HL-60 (cell line): ENCODE results near the gene NHLH2.
A peak's percentile ranks its signal among the peaks of the same experiment; 100 is the strongest.

Experiments
- DNase-seq, 2 experiments: peaks; one replicate each; pipeline ENCODE4 v3.0.0-alpha.2; 2010 to 2020; ENCODE audit warnings: low read depth in 1 of 2, low spot score in 1 of 2
- H3K27ac ChIP-seq: fragments of 250-450 bp; sonication (Bioruptor Pico); replicated peaks from 2 replicates; pipeline ENCODE4 v1.5.1; 2020; ENCODE audit warnings: mild to moderate bottlenecking, moderate library complexity
- H3K27me3 ChIP-seq: fragments of 250-450 bp; sonication (Bioruptor Pico); 2 replicates; pipeline ENCODE4 v1.5.1; 2021; ENCODE audit warnings: mild to moderate bottlenecking, moderate library complexity; ENCODE audit not compliant: insufficient read depth, poor library complexity, severe bottlenecking
- H3K4me3 ChIP-seq: replicated peaks from 2 replicates; pipeline ENCODE4 v1.5.1; 2011; ENCODE audit warnings: mild to moderate bottlenecking, control low read depth, low read length; ENCODE audit not compliant: insufficient read depth
- GABPA ChIP-seq: IDR thresholded peaks from 2 replicates; pipeline ENCODE4 v1.6.1; 2012; ENCODE audit warnings: low read depth
- POLR2AphosphoS5 ChIP-seq: IDR thresholded peaks from 2 replicates; pipeline ENCODE4 v1.6.1; 2012; ENCODE audit warnings: low read depth
- SPI1 ChIP-seq: IDR thresholded peaks from 2 replicates; pipeline ENCODE4 v1.6.1; 2012; ENCODE audit warnings: low read depth, mild to moderate bottlenecking, borderline replicate concordance
- TF ChIP-seq, protein P1 (sequence below): IDR thresholded peaks from 2 replicates; pipeline ENCODE4 v1.6.1; 2012; ENCODE audit warnings: low read depth; ENCODE audit not compliant: insufficient replicate concordance
- TF ChIP-seq, protein P2 (sequence below): IDR thresholded peaks from one replicate; pipeline ENCODE4 v1.5.1; 2011; ENCODE audit warnings: low read length, control low read depth, inconsistent platforms; ENCODE audit not compliant: insufficient read depth

The NHLH2 gene

DNA sequence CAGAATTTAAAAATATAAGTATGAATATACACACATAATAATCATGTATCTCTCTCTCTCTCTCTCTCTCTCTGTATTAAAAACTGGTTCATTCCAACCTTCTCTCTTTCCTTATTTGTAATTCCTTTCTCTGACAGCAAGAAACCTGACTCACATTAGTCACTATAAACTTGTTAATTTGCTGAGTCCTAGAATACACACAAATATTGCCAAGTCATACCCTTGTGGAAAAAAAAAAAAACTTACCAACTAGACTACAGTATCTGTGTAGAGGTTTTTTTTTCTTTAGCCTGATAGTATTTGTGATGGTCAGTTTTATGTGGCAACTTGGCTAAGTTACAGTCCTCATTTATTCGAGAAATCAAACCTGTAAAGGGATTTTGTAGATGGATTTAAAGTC lies 26.3 kb upstream of the NHLH2 start:
- Histone ChIP-seq H3K27me3 (no peaks in the 10 kb centered on the region), H3K4me3 (no peak overlapping the region), H3K27ac (no peak overlapping the region)
- no peak for TF ChIP-seq POLR2AphosphoS5
- TF ChIP-seq SPI1 = no peak
- no peak for TF ChIP-seq GABPA
- TF ChIP-seq, protein P1, sequence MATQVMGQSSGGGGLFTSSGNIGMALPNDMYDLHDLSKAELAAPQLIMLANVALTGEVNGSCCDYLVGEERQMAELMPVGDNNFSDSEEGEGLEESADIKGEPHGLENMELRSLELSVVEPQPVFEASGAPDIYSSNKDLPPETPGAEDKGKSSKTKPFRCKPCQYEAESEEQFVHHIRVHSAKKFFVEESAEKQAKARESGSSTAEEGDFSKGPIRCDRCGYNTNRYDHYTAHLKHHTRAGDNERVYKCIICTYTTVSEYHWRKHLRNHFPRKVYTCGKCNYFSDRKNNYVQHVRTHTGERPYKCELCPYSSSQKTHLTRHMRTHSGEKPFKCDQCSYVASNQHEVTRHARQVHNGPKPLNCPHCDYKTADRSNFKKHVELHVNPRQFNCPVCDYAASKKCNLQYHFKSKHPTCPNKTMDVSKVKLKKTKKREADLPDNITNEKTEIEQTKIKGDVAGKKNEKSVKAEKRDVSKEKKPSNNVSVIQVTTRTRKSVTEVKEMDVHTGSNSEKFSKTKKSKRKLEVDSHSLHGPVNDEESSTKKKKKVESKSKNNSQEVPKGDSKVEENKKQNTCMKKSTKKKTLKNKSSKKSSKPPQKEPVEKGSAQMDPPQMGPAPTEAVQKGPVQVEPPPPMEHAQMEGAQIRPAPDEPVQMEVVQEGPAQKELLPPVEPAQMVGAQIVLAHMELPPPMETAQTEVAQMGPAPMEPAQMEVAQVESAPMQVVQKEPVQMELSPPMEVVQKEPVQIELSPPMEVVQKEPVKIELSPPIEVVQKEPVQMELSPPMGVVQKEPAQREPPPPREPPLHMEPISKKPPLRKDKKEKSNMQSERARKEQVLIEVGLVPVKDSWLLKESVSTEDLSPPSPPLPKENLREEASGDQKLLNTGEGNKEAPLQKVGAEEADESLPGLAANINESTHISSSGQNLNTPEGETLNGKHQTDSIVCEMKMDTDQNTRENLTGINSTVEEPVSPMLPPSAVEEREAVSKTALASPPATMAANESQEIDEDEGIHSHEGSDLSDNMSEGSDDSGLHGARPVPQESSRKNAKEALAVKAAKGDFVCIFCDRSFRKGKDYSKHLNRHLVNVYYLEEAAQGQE = no peak
- TF ChIP-seq, protein P2, sequence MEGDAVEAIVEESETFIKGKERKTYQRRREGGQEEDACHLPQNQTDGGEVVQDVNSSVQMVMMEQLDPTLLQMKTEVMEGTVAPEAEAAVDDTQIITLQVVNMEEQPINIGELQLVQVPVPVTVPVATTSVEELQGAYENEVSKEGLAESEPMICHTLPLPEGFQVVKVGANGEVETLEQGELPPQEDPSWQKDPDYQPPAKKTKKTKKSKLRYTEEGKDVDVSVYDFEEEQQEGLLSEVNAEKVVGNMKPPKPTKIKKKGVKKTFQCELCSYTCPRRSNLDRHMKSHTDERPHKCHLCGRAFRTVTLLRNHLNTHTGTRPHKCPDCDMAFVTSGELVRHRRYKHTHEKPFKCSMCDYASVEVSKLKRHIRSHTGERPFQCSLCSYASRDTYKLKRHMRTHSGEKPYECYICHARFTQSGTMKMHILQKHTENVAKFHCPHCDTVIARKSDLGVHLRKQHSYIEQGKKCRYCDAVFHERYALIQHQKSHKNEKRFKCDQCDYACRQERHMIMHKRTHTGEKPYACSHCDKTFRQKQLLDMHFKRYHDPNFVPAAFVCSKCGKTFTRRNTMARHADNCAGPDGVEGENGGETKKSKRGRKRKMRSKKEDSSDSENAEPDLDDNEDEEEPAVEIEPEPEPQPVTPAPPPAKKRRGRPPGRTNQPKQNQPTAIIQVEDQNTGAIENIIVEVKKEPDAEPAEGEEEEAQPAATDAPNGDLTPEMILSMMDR = no peak
- no peak for DNase-seq

DNA sequence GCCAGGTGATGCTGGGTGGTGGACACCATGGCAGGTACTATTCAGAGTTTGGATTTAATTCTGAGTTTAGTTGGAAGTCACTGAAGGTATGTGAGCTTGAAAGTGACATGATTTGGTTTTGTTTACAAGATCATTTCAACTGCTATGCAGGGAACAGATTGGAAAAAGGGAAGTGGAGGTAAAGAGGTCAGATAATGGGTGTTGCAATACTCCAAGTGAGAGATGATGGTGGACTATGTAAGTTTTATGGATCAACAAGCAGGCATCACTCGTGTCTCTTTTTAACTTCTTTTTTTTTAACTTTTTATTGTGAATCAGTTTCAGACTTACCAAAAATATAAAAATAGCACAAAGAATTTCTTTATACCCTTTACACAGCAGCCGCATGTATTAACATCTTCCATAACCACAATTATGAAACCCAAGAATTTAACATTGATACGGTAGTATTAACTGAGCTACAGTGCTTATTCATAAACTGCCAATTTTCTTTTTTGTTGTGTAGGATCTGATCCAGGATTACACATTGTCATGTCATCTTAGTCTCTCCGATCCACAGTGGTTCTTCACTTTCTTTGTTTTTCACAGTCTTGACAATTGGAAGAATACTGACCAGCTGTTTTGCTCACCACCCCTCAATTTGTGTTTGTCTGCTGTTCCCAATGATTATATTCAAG lies 24.9 kb upstream of the NHLH2 start:
- TF ChIP-seq, protein P2 = no peak
- peak; percentile 95 for TF ChIP-seq SPI1
- Histone ChIP-seq H3K4me3 (no peak overlapping the region), H3K27me3 (no peaks in the 10 kb centered on the region), H3K27ac (no peak overlapping the region)
- DNase-seq = peak; percentile 29 to 34

DNA sequence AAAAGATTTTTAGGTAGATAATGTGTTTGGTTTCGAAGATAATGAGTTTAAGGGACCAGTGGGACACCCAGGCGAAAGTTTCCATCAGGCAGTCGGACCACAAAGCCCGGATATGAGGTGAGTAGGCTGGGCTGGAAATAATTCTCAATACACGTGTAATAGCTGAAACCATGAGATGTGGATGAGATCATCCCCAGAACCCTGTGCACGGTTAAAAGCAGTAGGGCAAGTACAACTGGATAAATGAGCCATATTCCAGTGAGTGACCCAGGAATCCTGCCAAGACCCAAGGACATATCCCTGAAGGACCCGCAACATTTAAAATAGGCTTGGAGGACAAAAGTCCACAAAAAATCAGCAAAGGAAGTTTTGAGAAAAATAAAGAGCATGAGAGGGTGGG lies 21.5 kb upstream of the NHLH2 start:
- DNase-seq = no peak
- Histone ChIP-seq H3K27ac (no peak overlapping the region), H3K4me3 (no peak overlapping the region), H3K27me3 (no peaks in the 10 kb centered on the region)
- no peak for TF ChIP-seq GABPA
- TF ChIP-seq SPI1 = no peak
- TF ChIP-seq, protein P1 = no peak
- TF ChIP-seq, protein P2 = no peak
- no peak for TF ChIP-seq POLR2AphosphoS5

DNA sequence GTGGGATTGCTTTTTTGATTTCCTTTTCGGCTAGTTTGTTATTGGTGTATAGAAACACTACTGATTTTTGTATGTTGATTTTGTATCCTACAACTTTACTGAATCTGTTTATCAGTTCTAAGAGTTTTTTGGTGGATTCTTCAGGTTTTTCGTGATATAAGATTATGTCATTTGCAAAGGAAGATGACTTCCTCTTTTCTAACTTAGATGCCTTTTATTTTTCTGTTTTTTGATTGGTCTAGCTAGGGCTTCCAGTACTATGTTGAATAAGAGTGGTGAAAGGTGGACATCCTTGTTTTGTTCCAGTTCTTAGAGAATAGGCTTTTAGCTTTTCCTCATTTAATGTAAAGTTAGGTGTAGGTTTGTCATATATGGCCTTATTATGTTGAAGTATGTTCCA lies 13.1 kb upstream of the NHLH2 start:
- no peaks in the 10 kb centered on the region for H3K27me3 ChIP-seq
- no peak for DNase-seq
- H3K4me3 ChIP-seq = no peak overlapping the region
- TF ChIP-seq SPI1 = peak; percentile 90
- TF ChIP-seq, protein P1 = no peak
- no peak for TF ChIP-seq POLR2AphosphoS5
- no peak overlapping the region for H3K27ac ChIP-seq
